Measurements from ENCODE around the gene NATD1.

Gene NATD1

GRCh38 chr17:21240369-21241055, 12.7 kb downstream of the NATD1 start:
- TF ChIP-seq FOXM1 (IDR thresholded peaks at IDR 0.05; ENCODE audit: borderline replicate concordance, low read depth) = no peak
- TF ChIP-seq CEBPB (IDR thresholded peaks at IDR 0.05) = no peak
- TF ChIP-seq TCF12 (IDR thresholded peaks at IDR 0.05; ENCODE audit: low read depth) = no peak
- TF ChIP-seq TAF1 (IDR thresholded peaks at IDR 0.05; ENCODE audit: low read depth) = no peak
- TF ChIP-seq EGR1 (IDR thresholded peaks at IDR 0.05) = no peak
- TF ChIP-seq ZBTB7A (IDR thresholded peaks at IDR 0.05; ENCODE audit: low read depth) = no peak
- TF ChIP-seq NFIC (IDR thresholded peaks at IDR 0.05) = no peak
- TF ChIP-seq TEAD4 (IDR thresholded peaks at IDR 0.05) = no peak

DNA sequence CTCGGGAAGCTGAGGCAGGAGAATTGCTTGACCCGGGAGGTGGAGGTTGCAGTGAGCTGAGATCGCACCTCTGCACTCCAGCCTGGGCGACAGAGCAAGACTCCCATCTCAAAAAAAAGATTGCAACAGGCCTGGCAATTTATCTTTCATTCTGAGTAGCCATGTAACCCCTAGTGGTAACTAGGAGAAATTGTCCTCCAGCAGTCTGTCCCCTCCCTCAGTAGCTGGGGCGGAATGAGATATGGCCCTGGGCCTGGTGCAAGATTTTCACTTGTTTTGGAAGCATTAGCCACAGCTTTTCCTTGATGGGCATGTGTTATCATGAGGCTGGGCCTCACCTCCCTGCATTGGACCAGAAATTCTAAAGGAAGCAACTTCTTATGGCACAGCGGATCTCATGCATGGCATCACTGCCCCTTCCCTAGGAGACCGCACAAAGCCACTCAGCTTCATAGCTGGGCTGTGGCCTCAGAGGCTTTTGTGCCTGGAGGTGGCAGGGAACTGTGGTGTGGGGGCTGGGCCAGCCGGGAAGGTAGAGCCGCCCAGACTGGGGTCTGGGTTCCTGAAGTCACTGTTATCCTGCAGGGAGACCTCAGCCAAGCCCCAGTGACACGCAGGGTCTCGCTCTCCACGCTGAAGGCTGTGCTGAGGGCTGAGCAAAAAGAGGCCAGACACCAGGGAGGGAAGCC, 13.4 kb downstream of the NATD1 start:
- TF ChIP-seq RAD21 (IDR thresholded peaks at IDR 0.05; ENCODE audit: low read depth) (peak; percentile 36), FOXM1 (IDR thresholded peaks at IDR 0.05; ENCODE audit: borderline replicate concordance, low read depth) (no peak)

DNA sequence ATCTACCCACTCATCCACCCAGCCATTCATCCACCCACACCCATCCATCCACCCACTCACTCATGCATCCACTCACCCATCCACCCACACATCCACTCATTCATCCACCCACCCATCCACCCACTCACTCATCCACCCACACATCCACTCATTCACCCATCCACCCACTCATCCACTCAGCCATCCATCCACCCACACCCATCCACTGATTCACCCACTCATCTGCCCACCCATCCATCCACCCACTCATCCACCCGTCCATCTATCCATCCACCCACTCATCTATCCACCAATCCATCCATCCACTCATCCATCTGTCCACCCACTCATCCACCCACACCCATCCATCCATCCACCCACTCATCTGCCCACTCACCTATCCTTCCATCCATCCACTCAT, 17.3 kb downstream of the NATD1 start:
- TF ChIP-seq TAF1 (IDR thresholded peaks at IDR 0.05; ENCODE audit: low read depth) (no peak), TCF12 (IDR thresholded peaks at IDR 0.05; ENCODE audit: low read depth) (no peak), CEBPB (IDR thresholded peaks at IDR 0.05) (no peak), MAX (IDR thresholded peaks at IDR 0.05) (no peak), ZBTB7A (IDR thresholded peaks at IDR 0.05; ENCODE audit: low read depth) (no peak), TEAD4 (IDR thresholded peaks at IDR 0.05) (no peak), RAD21 (IDR thresholded peaks at IDR 0.05; ENCODE audit: low read depth) (no peak), EGR1 (IDR thresholded peaks at IDR 0.05) (no peak), YY1 (IDR thresholded peaks at IDR 0.05; ENCODE audit: low read depth) (no peak), FOXM1 (IDR thresholded peaks at IDR 0.05; ENCODE audit: borderline replicate concordance, low read depth) (no peak)
- TF ChIP-seq, protein P1, sequence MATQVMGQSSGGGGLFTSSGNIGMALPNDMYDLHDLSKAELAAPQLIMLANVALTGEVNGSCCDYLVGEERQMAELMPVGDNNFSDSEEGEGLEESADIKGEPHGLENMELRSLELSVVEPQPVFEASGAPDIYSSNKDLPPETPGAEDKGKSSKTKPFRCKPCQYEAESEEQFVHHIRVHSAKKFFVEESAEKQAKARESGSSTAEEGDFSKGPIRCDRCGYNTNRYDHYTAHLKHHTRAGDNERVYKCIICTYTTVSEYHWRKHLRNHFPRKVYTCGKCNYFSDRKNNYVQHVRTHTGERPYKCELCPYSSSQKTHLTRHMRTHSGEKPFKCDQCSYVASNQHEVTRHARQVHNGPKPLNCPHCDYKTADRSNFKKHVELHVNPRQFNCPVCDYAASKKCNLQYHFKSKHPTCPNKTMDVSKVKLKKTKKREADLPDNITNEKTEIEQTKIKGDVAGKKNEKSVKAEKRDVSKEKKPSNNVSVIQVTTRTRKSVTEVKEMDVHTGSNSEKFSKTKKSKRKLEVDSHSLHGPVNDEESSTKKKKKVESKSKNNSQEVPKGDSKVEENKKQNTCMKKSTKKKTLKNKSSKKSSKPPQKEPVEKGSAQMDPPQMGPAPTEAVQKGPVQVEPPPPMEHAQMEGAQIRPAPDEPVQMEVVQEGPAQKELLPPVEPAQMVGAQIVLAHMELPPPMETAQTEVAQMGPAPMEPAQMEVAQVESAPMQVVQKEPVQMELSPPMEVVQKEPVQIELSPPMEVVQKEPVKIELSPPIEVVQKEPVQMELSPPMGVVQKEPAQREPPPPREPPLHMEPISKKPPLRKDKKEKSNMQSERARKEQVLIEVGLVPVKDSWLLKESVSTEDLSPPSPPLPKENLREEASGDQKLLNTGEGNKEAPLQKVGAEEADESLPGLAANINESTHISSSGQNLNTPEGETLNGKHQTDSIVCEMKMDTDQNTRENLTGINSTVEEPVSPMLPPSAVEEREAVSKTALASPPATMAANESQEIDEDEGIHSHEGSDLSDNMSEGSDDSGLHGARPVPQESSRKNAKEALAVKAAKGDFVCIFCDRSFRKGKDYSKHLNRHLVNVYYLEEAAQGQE (IDR thresholded peaks at IDR 0.05; ENCODE audit: low read depth) = no peak

DNA sequence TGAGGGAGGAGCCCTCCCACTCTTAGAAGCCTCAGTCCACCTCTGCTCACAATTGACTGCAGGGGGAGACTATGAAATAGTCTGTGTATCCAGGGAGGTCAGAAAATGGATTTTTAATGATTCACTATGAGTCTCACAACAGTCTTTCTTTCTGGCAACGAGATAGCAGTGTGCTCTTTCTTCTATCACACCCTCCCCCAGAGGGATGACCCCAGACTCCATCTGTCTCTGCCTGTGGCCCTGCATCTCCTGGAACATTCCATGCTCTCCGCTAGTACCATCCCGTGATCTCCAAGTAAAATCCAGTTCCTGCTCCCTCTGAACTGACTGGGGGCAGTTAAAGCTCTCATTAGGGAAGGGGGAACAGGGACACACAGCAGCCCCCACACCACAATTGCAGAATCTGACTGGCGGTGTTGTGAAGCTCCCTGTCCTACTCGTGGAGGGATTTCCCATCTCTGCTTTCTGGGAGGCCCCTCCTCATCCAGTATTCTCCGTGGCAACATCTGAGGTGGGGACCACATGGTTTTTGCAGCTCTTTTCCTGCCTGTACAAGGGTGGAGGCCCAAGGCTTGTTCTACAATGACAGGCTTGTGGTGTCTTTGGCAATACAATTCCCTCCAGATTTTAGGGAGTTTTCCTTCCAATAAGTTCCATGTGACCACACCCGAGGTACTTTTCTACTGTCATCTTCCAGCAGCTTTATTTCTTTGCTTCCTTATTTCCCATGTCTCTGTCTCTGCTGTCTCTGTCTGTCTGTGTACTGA, 19.4 kb downstream of the NATD1 start:
- TF ChIP-seq MAX (IDR thresholded peaks at IDR 0.05) = no peak
- no peak for TF ChIP-seq EP300 (IDR thresholded peaks at IDR 0.05; ENCODE audit: borderline replicate concordance)
- TF ChIP-seq USF1 (IDR thresholded peaks at IDR 0.05) = no peak
- TF ChIP-seq NFIC (IDR thresholded peaks at IDR 0.05) = no peak
- TF ChIP-seq, protein P1 (IDR thresholded peaks at IDR 0.05; ENCODE audit: low read depth) = no peak
- no peak for TF ChIP-seq TEAD4 (IDR thresholded peaks at IDR 0.05)
- no peak for TF ChIP-seq ZBTB7A (IDR thresholded peaks at IDR 0.05; ENCODE audit: low read depth)

DNA sequence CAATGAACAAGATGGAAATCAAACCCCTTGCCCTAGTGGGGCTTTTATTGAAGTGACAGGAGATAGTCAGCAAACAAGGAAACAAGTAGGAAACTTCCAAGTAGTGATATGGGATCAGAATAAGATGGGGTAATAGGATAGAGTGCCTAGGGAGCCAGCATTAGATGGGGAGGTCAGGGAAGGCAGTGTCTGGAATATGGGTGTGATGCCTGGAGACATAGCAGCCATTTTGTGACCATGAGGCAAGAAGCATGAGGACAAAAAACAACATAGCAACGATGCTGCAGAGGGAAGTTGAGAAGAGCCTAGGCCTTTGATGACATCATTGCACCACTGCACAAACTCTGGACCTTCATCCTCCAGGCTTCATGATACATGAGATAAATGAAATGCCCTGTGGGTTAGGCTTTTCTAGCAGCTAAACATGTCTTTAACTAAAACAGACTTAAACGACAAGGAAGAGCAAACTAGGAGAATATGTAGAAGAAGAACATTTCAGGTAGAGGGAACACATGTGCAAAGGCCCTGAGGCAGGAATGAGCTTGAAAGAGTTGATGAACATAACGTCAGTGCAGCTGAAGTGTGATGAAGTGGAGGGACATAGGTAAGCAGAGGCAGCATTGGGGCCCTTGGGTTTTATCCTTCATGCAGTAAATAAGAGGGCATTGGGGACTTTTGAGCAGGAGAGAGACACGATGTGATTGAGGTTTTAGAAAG, 21.0 kb downstream of the NATD1 start:
- TF ChIP-seq TAF1 (IDR thresholded peaks at IDR 0.05; ENCODE audit: low read depth) = no peak
- no peak for TF ChIP-seq TEAD4 (IDR thresholded peaks at IDR 0.05)
- no peak for TF ChIP-seq ZBTB7A (IDR thresholded peaks at IDR 0.05; ENCODE audit: low read depth)
- TF ChIP-seq YY1 (IDR thresholded peaks at IDR 0.05; ENCODE audit: low read depth) = no peak
- no peak for TF ChIP-seq TCF12 (IDR thresholded peaks at IDR 0.05; ENCODE audit: low read depth)
- TF ChIP-seq NFIC (IDR thresholded peaks at IDR 0.05) = no peak
- TF ChIP-seq RAD21 (IDR thresholded peaks at IDR 0.05; ENCODE audit: low read depth) = no peak
- no peak for TF ChIP-seq CREB1 (IDR thresholded peaks at IDR 0.05; ENCODE audit: low read depth)

- TF ChIP-seq YY1 (IDR thresholded peaks at IDR 0.05; ENCODE audit: low read depth) (no peak), NFIC (IDR thresholded peaks at IDR 0.05) (peak; percentile 23; the same call in 1 of the 2 replicates), TCF12 (IDR thresholded peaks at IDR 0.05; ENCODE audit: low read depth) (no peak)
- TF ChIP-seq, protein P1 (IDR thresholded peaks at IDR 0.05; ENCODE audit: low read depth) = no peak
These were observed 21.7 kb downstream of the NATD1 start for GRCh38 chr17:21231533-21231932.

Measured in Ishikawa (cell line).